ENCODE measurements around the gene TMEM178B.
"Not testable (repeated sequence)": the region's sequence is repeated elsewhere in the genome, so short reads cannot be mapped to it uniquely, and the experiment has no call there.

Gene TMEM178B

DNA sequence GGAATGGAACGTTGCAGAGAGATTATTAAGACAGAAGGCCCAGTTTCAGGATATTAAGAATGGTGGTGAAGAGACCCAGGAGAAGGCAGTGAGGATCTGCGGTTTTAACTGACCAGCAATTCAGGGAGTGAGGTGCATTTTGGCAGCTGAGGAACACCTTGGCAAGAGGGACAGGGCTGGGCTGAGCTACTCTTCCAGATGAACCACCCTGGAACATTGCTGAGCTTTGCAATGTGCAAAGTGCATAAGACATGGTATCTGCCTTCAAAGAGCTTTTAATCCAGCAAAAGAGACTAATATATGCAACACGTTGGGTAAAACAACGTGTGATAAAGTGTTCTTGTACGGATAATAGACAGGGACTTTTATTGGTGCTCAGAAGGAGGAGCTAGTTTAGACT is 296.3 kb downstream of the TMEM178B start:
- TF ChIP-seq, protein P1, sequence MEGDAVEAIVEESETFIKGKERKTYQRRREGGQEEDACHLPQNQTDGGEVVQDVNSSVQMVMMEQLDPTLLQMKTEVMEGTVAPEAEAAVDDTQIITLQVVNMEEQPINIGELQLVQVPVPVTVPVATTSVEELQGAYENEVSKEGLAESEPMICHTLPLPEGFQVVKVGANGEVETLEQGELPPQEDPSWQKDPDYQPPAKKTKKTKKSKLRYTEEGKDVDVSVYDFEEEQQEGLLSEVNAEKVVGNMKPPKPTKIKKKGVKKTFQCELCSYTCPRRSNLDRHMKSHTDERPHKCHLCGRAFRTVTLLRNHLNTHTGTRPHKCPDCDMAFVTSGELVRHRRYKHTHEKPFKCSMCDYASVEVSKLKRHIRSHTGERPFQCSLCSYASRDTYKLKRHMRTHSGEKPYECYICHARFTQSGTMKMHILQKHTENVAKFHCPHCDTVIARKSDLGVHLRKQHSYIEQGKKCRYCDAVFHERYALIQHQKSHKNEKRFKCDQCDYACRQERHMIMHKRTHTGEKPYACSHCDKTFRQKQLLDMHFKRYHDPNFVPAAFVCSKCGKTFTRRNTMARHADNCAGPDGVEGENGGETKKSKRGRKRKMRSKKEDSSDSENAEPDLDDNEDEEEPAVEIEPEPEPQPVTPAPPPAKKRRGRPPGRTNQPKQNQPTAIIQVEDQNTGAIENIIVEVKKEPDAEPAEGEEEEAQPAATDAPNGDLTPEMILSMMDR (IDR thresholded peaks at IDR 0.05; ENCODE audit: insufficient read depth, low read depth, low read length, missing control alignments): no peak
- DNase-seq (ENCODE audit: low read depth): no peak
- no peak overlapping the region for H3K4me3 ChIP-seq (ENCODE audit: low read depth, low read length)

DNA sequence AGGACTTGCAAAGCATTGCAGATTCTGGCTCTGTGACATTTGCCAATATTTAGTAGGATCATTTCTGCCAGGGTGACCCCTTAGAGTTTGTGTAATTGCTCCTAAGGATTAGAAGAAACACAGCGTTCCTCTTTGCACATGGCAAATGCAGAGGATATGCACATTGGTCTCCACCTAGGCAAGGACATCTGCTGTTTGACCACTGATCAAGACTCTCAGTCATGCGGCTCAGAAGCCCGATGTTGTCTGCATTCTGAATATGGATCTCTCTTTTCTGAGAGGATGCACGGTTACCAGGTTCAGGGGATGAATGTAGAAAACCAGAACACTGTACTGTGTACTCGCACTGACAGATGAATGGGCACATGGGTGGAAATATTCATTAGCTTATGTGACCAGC is 296.8 kb downstream of the TMEM178B start:
- TF ChIP-seq, protein P1 (IDR thresholded peaks at IDR 0.05; ENCODE audit: insufficient read depth, low read depth, low read length, missing control alignments): no peak
- no peak overlapping the region for H3K4me3 ChIP-seq (ENCODE audit: low read depth, low read length)
- no peak for DNase-seq (ENCODE audit: low read depth)

DNA sequence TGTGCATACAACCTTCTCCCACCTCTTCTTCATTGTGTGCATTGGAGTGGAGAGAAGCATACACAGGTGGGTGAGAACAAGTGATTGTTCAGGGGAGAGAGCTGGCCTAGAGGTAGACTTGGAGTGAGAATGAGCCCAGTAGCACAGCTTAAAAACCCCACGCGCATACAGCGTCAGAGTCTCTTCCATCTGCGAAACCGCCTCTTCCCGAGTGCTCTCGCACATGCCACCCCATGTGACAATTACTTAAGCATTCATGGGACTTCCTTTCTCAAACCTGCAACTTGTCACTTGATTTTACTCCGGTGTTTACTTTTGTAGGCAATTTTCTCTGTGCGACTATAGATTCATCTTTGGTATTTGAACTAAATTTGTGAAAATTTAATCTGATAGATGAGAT is 300.6 kb downstream of the TMEM178B start:
- no peak for DNase-seq (ENCODE audit: low read depth)
- H3K4me3 ChIP-seq (ENCODE audit: low read depth, low read length): no peak overlapping the region
- TF ChIP-seq, protein P1 (IDR thresholded peaks at IDR 0.05; ENCODE audit: insufficient read depth, low read depth, low read length, missing control alignments): no peak

DNA sequence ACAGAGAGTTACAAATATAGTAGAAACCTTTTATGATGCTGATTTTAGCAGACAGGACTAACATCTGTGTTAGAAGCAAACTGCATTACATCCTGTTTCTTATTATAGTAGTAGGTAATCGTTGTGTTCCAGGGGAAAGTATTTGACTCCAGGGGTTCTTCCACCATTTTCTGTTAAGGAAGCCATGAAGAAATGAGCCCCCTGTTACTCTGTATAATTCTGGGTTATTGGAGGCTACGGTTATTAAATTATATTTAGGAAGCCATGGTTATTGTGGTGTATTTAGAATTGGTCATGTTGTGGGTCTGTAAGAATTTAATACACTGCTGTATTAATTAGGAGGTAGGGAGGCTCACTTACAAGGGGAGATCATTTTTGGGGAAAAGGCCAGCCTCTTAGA is 301.6 kb downstream of the TMEM178B start:
- TF ChIP-seq, protein P1 (IDR thresholded peaks at IDR 0.05; ENCODE audit: insufficient read depth, low read depth, low read length, missing control alignments): no peak
- no peak overlapping the region for H3K4me3 ChIP-seq (ENCODE audit: low read depth, low read length)
- no peak for DNase-seq (ENCODE audit: low read depth)

DNA sequence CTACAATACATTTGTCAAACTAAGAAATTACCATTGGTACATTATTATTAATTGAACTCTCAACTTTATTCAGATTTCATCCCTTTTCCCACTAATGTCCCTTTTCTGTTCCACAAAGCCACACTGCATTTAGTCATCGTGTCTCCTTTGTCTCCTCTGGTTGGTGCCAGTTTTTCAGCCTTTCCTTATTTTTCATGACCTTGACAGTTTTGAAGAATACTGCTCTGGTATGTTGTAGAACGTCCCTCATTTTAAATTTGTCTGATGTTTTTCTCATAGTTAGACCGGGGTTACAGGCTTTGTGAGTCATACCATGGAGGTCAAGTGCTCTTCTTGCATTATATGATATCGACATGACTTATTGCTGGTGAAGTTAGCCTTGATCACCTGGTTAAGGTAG is 304.0 kb downstream of the TMEM178B start:
- no peak for DNase-seq (ENCODE audit: low read depth)
- no peak overlapping the region for H3K4me3 ChIP-seq (ENCODE audit: low read depth, low read length)
- TF ChIP-seq, protein P1 (IDR thresholded peaks at IDR 0.05; ENCODE audit: insufficient read depth, low read depth, low read length, missing control alignments): no peak

DNA sequence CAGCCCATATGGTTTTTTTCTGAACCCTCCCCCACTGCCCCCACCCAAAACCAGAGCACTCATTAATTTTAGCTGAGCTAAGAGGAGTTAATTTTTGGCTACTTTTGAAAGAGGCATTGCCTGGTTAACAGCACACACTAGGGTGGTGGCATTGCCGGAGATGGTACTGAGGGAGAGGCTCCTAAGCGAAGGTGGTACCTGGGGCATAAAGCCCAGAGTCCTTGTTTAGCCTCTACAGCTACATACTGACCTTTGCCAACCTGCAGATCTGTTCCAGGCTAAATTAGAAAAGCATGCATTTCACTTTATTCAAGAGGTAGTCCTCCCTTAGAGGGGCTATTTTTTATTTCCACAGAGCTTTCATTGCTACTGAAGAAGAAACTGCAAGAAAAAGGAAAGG is 304.5 kb downstream of the TMEM178B start:
- H3K4me3 ChIP-seq (ENCODE audit: low read depth, low read length): no peak overlapping the region
- no peak for DNase-seq (ENCODE audit: low read depth)
- TF ChIP-seq, protein P1 (IDR thresholded peaks at IDR 0.05; ENCODE audit: insufficient read depth, low read depth, low read length, missing control alignments): no peak

DNA sequence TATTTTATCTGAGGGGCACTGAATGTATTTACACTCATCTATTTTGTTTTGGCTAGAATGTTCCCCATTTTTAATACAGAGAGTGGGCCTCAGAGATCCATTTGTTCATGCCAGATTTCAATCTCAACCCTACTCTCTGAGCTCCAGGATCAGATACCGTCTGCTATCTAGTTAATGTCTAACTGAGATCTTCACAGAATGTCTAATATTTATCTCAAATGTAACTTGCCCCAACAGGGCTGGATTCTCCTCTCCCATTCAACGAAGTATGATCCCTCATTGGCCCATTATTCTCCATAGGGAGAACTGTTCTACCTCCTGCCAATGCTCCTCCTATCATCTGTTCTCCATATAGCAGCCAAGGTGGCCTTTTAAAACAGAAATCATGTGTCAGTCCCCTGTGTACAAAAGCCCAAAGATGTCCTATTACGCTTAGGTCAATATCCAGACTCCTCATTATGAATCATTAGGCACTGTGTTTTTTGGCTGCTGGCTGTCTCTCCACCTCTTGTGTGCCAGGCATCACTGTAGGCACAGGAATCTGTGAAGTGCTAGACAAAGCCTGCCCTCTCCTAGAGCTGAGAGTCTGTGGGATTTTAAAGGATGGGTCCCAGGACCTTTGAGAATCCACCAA is 308.0 kb downstream of the TMEM178B start:
- no peak overlapping the region for H3K4me3 ChIP-seq (ENCODE audit: low read depth, low read length)
- TF ChIP-seq, protein P1 (IDR thresholded peaks at IDR 0.05; ENCODE audit: insufficient read depth, low read depth, low read length, missing control alignments): no peak
- no peak for DNase-seq (ENCODE audit: low read depth)

DNA sequence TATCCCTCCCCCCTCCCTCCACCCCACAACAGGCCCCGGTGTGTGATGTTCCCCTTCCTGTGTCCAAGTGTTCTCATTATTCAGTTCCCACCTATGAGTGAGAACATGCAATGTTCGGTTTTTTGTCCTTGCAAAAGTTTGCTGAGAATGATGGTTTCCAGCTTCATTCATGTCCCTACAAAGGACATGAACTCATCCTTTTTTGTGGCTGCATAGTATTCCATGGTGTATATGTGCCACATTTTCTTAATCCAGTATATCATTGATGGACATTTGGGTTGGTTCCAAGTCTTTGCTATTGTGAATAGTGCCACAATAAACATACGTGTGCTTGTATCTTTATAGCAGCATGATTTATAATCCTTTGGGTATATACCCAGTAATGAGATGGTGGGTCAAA is 309.5 kb downstream of the TMEM178B start:
- DNase-seq (ENCODE audit: low read depth); H3K4me3 ChIP-seq (ENCODE audit: low read depth, low read length): not testable (repeated sequence)

Data from GM12865 (cell line).